T47D (cell line): ENCODE measurements around the gene PIK3C3.

ENCODE experiments used
- DNase-seq, 2 experiments: peaks; one replicate each; pipeline versions ENCODE4 v3.0.0 to v3.0.0-alpha.2; 2011 to 2012; ENCODE audit warnings: low read depth in 1 of 2, low spot score in 1 of 2
- JUND ChIP-seq: IDR thresholded peaks from 2 replicates; pipeline ENCODE4 v1.6.1; 2012; ENCODE audit warnings: low read depth
- in situ Hi-C: cut with HindIII; loops from 2 replicates; pipeline ENCODE4 v1.10.0; 2016; ENCODE audit warnings: low sequenced_read_pairs, low pct_unique_long_range_greater_than_20kb

Gene PIK3C3

GRCh38 chr18:41938445-41938844 lies 16.6 kb upstream of the PIK3C3 start:
- in situ Hi-C loops = no loop called here
- DNase-seq = no peak
- no peak for TF ChIP-seq JUND

GRCh38 chr18:41939326-41939725 lies 15.7 kb upstream of the PIK3C3 start:
- no peak for DNase-seq
- in situ Hi-C loops = no loop called here
- TF ChIP-seq JUND = no peak

GRCh38 chr18:41940506-41941215 lies 14.4 kb upstream of the PIK3C3 start:
- in situ Hi-C loops = no loop called here
- no peak for DNase-seq
- no peak for TF ChIP-seq JUND

- no peak for DNase-seq
- in situ Hi-C loops = no loop called here
- TF ChIP-seq JUND = no peak
Measured at GRCh38 chr18:41942254-41942653, 12.8 kb upstream of the PIK3C3 start.

GRCh38 chr18:41948544-41949110 lies 6.4 kb upstream of the PIK3C3 start:
- TF ChIP-seq JUND = no peak
- in situ Hi-C loops = no loop called here
- DNase-seq = no peak

- no peak for DNase-seq
- no peak for TF ChIP-seq JUND
- in situ Hi-C loops = no loop called here
Measured at GRCh38 chr18:41949206-41949920, 5.7 kb upstream of the PIK3C3 start.

GRCh38 chr18:41955688-41956087 lies 654 bp downstream of the PIK3C3 start:
- DNase-seq = no peak
- no peak for TF ChIP-seq JUND
- in situ Hi-C loops = no loop called here

GRCh38 chr18:41959045-41959444 lies 4.0 kb downstream of the PIK3C3 start:
- no peak for TF ChIP-seq JUND
- no peak for DNase-seq
- in situ Hi-C loops = no loop called here

GRCh38 chr18:41965634-41966255 lies 10.7 kb downstream of the PIK3C3 start:
- no peak for DNase-seq
- no peak for TF ChIP-seq JUND
- in situ Hi-C loops = no loop called here

GRCh38 chr18:41966943-41967342 lies 11.9 kb downstream of the PIK3C3 start:
- DNase-seq = no peak
- in situ Hi-C loops = no loop called here
- no peak for TF ChIP-seq JUND

GRCh38 chr18:41967680-41968079 lies 12.6 kb downstream of the PIK3C3 start:
- no peak for TF ChIP-seq JUND
- in situ Hi-C loops = no loop called here
- no peak for DNase-seq

- in situ Hi-C loops = no loop called here
- DNase-seq = no peak
- TF ChIP-seq JUND = no peak
Measured at GRCh38 chr18:41969881-41970280, 14.8 kb downstream of the PIK3C3 start.
